Tibial nerve (tissue), 4 donors: Measurements from ENCODE around the gene C10orf62.

Experiments
- CTCF ChIP-seq, 5 experiments: fragments of 200-600 bp in 3 of 5; fragments of 450-650 bp in 2 of 5; sonication (generic) in 3 of 5; IDR thresholded peaks; one replicate each; pipeline ENCODE4 v1.5.1; 2016 to 2019; ENCODE audit warnings: antibody characterized with exemption in 5 of 5, mild to moderate bottlenecking in 3 of 5, moderate library complexity in 2 of 5
- EP300 ChIP-seq, 2 donors: sonication (generic); formaldehyde crosslinking; IDR thresholded peaks; one replicate each; pipeline ENCODE4 v1.6.1; 2017; ENCODE audit warnings: antibody characterized with exemption in 2 of 2, mild to moderate bottlenecking in 1 of 2
- POLR2A ChIP-seq, 2 donors: fragments of 450-650 bp; IDR thresholded peaks; one replicate each; pipeline ENCODE4 v1.6.1; 2017; ENCODE audit warnings: antibody characterized with exemption in 2 of 2, mild to moderate bottlenecking in 2 of 2, moderate library complexity in 2 of 2

DNA sequence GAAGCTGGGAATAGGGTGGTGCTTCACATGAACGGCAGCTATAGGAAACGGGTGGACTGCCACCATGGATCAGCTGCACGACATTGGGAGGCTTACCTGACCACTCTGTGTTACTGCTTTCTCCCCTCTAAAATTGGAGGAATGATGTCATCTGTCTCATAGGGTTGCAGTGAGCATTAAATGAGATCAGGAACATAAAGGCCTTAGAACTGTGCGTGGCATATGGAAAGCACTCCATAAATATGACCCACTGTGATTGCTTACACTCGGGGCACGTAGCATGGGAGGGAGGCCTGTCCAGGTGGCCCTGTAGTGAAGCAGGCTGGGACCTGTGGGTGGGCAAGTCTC, 9.7 kb downstream of the C10orf62 start:
- no peak for TF ChIP-seq CTCF (IDR thresholded peaks at IDR 0.05)
- TF ChIP-seq EP300 (IDR thresholded peaks at IDR 0.05): no peak
- TF ChIP-seq POLR2A (IDR thresholded peaks at IDR 0.05): no peak
